Activated gamma-delta T cell treated with Interleukin-2 at 50 U/mL for 16 hours (primary cell): ENCODE data around the gene TAF1B.

Source experiments
- DNase-seq: peaks from one replicate; pipeline ENCODE4 v3.0.0-alpha.2; 2020

The TAF1B gene

DNA sequence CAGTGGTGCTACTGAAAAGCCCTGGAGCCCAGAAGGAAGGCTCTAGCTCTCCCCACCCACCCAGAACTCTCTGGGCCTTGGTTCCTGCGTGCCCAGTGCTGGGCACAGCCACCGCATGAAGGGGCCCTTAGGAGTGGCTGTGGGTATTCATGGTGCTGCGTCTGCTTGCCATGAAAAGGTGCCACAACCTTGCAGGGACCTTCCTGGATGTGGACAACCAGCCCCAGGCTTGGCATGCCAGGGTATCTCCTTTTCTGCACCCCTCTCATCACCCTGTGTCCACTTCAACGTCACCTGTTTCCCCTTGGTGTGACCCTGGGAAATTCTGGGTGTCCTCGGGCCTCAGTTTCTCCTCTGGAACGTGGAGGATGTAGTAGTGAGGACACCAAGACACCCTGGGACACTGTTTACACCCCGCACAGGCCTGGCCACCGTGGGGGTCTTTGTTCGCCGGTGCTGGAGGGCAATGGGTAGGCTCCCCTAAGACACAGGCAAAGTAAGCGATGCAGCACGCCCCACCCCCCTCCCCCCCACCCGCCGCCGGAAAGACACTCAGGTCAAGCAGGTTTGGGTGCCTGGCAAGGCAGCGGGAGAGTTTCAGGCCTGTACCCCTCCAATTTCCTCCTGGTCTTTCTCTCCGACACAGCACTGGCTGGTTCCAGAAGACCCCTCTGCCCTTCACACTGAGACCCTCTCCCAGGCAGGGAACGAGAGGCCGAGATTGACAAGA lies 34.8 kb upstream of the TAF1B start:
- DNase-seq: no peak

DNA sequence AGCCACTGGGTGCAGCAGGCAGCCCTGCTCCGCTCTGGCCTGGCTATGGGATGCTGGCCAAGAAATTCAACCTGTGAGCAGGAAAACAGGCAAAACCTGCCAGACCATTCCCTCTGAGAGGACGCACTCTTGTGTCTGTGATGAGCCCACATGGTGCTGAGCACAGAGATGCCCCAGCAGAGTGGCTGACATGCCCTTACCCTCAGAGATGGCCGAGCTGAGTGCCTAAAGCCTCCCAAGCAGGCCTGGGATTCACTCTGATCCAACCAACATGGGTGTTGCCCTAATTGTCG lies 34.3 kb upstream of the TAF1B start:
- DNase-seq: no peak

DNA sequence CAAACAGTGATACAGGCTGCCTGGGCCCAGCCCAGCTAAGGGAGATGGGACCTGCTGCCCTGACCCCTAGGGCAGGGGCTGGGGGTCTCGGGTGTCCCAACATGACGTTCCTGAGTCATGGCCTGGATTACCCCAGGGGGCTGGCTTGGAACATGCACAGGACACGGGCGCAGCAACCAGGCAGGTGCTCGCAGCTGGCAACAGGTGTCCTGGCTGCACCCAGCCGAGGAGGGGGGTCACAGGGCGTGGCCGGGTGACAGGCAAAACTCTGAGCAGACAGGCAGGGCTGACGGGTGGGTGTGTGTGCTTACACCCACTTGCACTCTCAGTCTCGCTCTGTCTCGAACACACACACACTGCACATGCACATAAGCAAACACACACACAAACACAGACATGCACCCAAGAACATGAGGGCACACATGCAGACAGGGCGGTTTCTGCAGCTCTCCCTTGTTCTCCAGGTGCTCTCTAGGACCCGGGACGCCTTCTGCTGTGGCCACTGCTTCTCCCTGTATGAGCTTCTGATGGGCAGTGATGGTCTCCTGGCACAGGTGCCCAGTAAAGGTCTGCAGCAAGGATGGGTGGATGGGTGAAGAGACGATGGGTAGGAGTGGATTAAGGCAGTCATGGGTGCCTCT lies 33.7 kb upstream of the TAF1B start:
- no peak for DNase-seq

DNA sequence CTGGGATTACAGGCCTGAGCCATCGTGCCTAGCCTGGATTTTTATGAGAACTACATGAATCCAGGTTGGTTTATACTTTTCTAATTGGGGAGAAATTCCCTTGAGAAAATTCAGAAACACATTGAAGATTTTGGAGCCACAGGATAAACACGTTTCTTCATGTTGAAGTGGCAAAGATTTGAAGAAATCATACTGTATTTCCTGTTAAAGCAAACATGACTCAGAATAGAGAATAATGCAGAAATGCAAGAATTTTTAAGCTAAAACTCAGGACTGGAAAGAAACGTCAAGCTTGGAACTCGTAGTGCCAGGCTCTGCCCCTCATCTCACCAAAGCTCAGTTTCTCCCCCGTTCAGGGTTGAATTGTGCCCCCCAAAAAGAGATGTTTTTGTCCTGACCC lies 32.1 kb upstream of the TAF1B start:
- DNase-seq: no peak

DNA sequence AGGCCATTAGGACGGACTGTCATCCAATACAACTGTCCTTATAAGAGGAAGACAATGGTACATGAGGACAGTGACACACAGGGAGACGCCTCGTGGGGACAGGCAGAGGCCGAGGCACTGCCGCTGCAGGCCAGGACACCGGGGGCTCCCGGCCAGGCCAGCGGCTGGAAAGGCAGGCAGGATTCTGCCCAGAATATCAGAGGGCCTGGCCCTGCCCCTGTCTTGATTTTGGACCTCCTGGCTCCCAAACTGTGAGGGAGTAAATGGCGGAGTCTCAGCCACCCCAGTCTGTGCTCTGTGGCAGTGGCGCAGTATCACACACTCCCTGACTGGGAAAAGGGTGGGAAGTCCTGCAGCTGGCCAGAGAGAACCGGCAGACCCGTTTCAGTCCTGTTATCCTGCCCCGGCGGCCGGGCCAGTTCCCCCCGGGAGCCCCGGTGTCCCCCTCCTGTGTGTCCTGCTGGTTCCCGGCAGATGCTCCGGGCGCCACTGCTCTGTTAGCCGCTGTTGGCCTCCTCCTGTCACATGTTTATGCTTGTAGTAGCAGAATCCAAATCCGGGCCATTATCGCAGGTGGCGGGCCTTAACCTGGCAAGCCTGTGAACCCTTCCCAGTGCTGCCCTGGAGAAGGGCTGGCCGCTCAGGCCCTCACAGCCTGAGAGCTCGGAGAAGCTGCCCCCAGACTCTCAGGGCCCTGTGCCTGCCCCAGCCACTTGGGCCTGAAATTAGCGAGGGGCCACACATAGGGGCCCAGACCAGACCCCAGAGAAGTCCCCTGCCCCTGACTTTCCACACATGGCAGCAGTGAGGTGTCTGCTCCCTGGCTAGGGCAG lies 31.4 kb upstream of the TAF1B start:
- no peak for DNase-seq

DNA sequence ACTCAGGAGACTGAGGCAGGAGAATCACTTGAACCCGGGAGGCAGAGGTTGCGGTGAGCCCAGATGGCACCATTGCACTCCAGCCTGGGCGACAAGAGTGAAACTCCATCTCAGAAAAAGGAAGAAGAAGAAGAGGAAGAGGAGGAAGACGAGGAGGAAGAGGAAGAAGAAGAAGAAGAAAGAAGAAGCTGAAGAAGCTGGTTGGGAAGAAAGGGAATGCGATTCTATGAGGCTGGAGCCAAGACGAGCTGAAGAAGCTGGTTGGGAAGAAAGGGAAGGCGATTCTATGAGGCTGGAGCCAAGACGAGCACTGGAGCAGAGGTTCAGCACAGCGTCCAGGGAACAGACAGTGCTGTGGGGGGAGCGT lies 30.3 kb upstream of the TAF1B start:
- DNase-seq: no peak

DNA sequence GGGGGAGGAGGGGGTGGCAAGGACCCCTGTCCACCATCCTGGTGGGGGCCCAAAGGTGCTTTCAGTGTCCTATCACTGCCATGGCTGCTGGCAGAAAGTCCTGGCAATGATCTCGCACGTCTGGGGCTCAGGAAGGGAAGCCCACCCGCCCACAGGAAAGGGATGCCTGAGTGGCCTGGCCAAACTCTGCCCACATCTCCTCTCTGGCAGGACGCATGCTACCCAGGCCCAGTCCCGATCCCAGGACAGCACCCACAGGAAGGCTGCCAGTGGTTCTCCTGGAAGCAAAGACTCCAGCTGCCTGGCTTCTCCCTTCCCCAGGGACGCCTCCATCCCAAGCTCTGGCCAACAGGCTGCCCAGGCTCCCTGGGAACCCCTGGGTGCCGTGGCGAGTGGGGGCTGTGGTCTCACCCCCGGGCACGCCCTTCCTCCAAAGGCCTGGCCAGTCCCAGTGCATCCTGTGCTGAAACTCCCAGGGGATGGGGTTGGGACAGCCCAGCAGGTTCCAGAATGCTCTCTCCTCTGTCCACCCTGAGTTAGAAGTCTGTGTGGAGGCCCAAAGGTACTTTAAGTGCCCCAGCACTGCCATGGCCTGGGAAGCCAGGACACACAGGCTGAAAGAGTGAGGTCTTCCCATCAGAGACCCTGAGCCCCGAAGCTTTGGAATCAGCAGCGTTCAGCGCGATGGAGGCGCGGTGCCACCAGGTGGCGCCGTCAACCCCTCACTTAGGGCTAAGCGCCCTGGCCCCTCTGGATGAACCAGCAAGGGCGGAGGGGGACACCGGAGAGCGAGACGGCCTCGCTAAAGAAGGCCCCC lies 29.8 kb upstream of the TAF1B start:
- peak; percentile 63 for DNase-seq

DNA sequence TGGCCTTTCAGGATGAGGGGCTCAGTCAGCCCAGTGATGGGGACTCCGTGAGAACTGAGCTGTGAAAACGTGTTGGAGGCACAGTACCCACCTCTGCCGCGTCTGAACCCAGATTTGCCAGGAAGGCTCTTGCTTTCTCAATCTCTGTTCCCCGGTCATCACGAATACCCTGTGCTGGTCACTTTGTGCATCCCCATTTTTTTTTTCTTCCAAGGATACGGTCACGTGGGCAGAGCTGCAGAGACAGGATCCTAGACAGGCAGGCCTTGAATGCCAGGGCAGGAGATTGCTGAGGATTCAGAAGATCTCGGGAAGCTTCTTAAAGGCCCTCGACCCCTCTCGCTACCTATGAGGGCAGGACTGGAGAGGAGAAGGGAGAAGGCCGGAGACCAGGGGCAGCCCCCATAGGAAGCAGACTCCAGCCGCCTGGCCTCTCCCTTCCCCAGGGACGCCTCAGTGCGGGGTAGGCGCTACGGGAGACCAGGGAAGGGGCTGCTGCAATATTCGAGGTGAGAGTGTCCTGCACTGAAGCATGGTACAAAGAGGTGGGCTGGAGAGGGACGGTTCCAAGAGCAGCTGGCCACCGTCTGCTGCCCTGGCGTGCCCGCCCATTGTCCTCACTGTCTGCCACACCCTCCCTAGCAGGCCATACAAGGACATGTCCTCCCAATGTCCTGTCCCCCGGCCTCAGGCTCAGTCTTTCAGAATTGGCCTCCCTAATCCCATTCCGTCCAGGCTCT lies 29.0 kb upstream of the TAF1B start:
- DNase-seq: no peak

DNA sequence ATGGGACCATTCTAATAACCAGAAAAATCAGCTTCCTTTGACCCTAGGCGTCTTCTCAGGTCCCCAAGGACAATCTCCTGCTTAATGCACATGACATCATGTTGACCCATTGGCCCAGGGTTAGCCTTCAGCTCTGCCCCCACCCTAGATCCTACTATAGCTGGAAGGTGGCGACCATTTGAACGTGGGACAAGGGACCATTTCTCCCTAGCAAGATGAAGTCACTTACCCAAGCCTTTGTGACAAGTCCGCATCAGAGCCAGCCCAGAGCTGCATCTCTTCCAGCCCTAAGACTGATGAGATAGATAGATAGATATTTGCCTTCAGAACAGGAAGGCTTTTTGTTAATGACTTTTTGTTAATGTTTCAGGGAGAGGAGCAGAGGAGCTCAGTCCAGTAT lies 28.2 kb upstream of the TAF1B start:
- no peak for DNase-seq

DNA sequence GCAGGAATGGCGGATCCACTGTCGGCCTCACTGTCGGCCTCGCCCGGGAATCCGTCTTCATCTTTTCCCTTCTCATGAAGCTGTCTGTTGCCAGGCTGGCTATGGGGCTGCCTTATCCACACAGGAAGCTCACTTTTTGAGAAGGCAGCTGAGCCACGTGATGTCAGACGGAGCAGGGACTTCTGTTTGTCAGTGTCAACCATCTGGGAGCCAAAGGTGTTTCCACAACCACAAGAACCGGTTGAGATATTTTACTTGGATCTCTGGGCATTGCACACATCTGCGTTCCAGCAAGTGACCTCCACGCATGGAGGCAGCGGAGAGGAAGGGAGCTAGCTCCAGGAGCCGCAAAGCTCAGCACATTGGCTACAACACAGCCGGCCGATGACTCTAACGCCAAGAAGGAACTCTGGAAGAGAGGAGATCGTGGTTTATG lies 27.4 kb upstream of the TAF1B start:
- no peak for DNase-seq

DNA sequence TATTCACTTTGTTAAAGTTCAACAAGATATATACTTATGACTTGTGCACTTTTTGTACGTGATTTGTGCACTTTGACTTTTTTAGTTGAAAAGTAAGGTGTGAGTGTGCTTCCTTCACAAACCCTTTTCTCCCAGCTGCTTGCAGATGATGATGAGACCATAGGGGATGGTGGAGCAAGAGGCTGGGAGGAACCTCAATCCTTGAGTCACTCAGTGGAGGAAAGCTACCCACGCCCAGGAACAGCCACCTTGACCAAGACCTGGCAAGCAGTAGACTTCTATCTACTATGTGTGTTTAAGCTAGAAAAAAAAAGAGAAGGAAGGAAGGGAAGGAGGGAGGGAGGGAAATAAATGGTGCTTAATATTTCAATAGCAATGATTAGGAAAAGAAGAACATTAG lies 25.2 kb upstream of the TAF1B start:
- no peak for DNase-seq

DNA sequence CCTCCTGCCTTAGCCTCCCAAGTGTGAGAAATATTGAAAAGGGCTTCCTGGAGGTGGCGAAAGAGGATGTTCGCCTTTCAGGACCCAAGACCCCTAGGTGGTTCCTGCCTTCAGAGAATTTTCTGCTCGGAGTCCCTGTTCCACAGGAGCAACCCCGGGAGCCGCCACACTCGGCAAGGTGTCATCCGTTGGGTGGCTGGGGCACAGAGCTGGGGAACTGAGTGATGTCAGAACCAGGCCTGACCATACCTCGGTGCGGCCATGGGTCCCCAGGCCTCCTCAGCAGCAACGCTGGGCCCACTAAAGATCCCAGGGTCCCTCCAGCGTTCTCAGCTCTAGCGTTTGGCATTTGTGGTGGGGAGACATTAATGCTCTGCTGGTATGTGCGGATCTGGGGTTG lies 23.7 kb upstream of the TAF1B start:
- no peak for DNase-seq

DNA sequence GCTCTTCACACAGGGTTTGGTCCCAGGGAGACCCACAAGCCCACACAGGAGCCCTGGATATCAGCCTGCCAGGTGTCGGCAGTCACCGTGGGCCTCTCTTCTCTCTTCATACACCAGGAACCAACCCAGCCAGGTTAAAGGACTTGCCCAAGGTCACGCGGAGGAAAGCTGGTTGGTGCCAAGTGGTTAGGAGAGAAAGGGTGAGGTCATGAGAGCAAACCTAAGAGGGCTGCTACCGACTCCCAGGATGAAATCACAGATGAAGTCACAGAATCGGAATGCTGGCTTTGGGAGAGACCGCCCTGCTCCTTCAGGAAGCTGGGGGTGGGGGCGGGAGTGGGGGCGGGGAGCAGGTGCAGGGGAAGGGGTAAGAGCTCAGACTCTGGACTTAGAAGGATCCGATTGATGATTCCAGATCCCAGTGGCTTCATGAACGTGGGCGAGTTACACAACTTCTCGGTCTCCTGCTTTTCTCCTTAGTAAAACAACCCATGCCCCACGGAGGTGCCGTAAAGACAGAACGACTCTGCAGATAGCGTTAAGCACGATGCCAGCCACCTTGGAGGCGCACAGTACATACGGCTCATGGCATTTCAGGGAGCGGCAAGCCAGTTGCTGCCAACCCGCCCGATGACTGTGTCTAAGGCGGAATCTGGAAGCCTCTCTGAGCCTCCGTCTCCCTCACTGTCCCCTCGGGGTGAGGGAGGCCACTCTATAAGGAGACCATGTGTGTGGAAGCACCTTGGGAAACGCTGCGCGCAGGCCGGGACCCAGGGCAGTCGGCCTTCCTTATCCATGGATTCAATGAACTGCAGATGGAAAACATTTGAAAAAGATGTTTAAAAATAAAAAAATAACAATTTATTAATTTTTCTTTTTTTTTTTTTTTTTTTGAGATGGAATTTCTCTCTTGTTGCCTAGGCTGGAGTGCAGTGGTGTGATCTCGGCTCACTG lies 23.0 kb upstream of the TAF1B start:
- no peak for DNase-seq

DNA sequence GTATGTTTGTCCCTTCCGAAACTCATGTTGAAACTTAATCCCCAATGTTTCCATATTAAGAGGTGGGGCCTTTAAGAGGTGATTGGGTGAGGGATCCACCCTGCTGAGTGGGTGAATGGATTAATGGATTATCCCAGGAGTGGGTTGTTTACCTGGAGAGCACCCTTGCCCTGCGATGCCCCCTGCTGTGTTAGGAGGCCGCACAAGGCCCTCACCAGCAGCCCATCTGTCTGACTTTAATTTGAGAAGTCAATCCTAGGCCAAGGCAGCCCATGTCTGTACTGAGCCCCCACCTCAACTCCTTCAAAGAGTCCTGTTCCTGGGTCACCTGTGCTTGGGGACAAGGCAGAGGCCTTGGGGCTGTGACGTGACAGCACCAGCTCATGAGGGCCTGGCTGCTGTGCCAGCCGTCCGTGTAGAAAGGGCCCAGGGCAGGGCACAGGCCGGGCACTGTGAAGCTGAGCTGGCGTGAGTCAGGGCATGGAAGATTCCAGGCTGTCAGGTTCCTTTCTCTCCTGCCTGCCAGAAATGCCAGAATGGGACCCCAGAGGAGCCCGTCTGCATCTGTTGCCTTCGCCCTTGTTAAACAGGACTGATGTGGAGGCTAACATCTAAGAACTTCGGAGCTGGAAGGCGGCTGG lies 21.3 kb upstream of the TAF1B start:
- DNase-seq: no peak

DNA sequence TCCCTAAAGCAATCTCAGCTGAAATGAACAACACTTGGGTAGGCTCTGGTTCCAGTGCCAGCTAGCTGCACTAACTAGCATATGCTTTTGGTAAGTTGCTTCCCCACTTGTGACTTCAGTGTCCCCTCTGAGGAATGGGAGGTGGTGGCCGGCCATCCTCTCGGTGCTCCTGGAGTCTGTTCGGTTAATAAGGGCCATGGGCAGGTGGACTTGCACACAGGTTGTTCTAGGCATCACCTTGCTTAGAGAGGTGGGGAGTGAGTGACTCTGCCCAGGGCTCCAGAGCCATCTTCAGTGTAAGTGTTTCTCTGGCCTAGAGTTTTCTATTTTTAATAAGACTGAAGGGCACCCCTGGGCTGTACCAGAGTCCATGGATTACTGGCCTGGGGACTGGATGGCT lies 18.8 kb upstream of the TAF1B start:
- DNase-seq: no peak

DNA sequence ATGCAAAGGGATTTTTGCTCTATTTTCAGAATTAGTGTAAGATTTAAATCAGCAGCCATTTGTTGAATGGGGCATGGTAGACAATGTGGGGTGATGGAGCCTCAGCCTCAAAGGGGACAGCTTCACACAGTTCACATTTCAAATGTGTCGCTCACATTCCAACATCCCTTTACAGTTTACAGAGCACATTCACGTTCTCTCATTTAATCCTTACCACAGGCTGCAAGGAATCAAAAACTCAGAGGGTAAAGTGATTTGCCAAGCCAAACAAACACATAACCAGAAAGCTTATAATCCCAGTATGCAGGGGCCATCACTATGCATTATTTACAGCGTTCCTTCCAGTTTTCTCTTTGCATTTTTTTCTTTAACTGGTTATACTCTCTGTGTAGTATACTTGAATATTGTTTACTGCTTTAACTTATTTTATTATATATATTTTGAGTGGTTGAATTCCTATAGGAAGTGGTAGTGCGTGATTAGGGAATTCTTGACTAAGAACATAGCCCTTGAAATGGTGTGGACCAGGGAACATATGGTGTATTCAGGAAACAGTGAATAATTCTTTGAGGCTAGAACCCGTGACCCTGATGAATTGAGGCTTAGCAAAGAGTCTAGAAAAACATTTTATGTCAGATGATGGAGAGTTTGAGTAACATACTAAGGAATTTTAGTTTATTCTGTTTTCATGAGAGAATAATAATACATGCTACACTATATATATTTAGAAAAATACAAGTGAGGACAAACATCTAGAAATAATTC lies 18.1 kb upstream of the TAF1B start:
- no peak for DNase-seq

DNA sequence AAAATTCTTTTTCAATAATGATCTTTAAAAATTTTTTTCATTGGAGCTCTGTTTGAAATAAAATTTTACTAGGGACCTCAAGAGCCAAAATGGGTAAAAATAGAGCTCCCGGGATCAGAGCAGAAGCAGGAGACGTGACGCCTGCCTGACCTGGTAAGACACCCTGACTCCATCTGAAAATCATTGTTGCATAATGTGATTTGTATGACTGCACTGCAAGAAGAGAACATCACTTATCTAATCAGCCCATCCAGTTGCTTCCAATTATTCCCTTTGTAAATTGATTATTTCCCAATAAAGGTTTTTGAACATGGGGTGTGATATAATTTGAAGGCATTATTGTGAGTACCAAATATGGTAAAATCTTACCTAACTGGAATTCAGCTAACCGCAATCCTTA lies 17.1 kb upstream of the TAF1B start:
- no peak for DNase-seq

DNA sequence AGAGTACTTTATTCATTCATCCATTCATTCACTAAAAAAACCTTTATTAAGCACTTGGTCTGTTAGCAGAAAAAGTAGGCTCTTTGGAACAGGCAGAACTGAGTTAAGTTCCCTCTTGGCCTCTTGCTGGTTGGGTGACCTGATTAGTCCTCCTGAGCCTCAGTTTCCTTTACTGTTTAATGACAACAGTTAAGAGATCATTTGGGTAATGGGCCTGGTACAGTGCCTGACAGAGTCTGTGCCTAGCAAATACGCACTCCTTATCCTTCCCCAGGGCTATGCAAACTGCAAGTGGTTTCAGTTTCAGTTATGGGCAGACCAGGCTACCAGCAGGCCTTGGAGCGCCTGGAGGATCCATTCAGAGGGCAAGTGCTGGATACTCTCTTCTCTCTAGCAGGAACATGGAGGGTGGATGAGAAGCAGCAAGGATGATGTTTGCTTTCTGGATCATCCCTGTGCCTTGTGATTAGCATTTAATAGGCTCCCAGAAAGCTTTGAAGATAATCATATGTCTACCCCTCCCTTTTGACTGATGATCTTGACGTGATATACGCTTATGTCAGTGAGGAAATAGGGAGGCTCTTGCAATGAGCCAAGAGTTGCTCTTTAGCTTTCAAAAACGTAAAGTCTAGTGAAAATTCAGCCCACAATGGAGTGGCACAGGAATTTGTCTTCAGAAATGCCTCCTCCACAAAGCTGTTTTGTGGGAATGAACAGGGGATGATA lies 12.4 kb upstream of the TAF1B start:
- DNase-seq: no peak

DNA sequence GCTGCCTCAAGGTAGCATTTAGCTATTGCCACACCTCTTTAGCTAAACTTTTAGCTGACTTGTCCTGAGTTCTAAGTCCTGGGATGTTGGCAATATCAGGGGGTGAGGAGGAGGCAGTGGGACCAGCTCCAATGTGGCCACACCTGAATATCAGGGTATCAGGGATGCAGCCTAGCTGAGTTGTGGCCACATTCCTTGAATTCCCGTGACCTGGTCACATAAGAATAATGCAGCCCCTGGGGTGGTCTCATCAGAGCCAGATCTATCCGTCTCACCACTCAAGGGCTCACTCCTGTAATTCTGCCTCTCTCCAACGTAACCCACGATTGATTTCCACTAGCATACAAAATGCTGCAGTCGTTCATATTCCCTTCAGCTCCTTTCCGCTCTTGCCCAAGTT lies 11.6 kb upstream of the TAF1B start:
- no peak for DNase-seq

DNA sequence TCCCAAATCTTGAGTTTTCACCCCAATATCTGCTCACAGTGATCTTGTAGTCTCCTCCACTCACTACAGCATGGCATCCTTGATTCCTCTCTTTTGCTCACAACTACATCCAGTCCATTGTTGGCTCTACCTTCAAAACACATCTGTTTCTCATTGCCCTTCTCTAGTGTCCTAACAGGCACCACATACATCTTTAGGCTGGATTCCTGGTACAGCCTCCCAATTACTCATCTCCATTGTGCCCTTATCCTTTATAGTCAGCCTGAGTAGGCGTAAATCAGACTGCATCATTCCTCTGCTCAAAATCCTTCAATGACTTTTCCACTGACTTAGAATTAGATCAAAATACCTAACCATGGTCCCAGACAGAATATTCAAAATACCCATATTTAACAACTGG lies 10.7 kb upstream of the TAF1B start:
- no peak for DNase-seq
